CD4-positive, alpha-beta T cell treated with Interleukin-15 for 1 hour (primary cell): ENCODE measurements around the gene COL4A4.
"Not testable (repeated sequence)": the region's sequence is repeated elsewhere in the genome, so short reads cannot be mapped to it uniquely, and the experiment has no call there.

Source experiments
- DNase-seq: peaks from one replicate; pipeline ENCODE4 v3.0.0-alpha.2; 2020

COL4A4 gene

DNA sequence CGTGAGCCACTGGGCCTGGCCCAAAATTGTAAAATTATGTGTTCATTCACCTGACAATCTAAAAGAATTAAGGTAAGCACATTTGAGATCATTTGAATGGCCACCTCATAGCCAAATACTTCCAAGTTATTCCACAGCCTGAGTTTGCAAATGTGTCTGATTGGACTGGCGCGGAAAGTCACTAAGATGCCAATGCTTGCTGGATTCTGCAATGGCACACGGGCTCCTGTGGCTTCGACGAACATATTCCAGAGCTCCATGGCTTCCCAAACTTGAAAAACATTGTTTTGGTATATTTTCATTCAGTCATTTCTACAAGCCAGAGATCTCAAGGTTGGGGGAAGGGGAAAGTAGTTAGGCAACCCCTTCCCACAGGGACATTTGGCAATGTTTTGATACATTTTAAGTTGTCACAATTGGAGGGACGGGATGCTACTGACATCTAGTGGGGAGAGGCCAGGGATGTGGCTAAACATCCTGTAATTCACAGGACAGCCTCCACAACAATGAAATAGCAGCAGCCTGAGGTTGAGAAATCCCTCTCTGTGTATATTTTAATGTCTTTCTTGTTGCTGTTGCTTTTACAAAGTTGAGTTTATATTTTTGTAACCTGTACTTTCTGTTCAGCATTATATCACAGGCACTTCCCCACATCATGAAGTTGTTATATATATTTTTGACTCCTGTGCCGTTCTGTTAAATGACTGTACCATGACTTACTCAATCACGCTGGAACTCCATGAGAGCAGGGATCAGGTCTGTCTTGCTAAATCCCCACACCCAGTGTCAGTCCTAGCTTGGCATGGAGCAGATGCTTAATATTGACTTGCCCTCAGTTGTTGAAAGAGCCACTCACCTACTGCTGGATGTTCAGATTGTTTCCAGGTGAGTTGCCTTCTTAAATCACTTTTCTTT is 56.9 kb downstream of the COL4A4 start:
- no peak for DNase-seq

DNA sequence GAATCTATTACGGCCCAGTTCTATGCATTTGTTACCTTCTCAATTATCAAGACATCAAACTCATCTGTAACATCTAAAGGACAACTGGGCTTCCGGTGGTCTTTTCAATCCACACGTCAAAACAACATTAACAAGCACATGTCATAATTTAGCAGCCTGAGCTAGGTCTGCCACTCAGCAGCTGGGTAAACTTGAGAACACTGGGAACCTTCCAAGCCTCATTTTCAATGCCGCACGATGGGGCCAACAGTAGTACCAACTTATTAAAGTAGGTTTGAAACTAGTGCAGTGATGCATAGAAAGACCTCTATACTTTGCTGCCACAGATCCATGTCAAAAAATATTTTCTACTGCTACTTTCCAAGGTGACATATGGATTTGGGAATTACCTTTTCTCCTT is 60.4 kb downstream of the COL4A4 start:
- DNase-seq = no peak

DNA sequence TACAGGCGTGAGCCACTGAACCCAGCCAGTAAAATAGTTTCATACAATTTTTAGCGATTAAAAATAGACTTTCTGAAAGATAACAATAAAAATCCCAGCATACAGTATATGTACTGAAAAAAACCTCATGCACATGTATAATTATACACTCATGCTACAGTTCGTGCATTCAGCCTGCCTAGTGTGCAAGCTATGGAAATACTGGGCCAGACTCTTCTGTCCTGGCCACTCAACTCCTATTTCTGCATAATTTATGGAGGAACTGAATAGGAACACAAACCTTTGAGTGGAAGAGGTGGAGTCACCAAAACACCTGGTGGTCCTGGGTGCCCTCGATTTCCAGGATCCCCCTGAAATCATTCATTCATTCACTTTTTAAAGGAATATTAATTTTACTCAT is 64.7 kb downstream of the COL4A4 start:
- no peak for DNase-seq

DNA sequence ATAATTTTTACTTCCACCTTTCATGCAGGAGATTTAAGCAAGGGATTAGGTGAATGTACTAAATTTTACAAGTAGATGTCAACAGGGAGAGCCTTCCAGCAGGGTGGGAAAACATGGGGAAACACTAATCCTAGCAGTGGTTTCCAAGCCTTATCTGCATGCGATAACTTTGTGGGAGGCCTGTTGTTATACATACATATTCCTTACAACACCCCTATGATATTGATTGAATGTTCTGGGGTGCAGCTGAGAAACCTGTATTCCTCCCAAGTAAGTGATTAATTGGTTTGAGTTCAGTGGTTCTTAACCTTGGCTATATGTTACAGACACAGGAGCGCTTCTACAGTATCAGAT is 65.9 kb downstream of the COL4A4 start:
- DNase-seq = no peak

DNA sequence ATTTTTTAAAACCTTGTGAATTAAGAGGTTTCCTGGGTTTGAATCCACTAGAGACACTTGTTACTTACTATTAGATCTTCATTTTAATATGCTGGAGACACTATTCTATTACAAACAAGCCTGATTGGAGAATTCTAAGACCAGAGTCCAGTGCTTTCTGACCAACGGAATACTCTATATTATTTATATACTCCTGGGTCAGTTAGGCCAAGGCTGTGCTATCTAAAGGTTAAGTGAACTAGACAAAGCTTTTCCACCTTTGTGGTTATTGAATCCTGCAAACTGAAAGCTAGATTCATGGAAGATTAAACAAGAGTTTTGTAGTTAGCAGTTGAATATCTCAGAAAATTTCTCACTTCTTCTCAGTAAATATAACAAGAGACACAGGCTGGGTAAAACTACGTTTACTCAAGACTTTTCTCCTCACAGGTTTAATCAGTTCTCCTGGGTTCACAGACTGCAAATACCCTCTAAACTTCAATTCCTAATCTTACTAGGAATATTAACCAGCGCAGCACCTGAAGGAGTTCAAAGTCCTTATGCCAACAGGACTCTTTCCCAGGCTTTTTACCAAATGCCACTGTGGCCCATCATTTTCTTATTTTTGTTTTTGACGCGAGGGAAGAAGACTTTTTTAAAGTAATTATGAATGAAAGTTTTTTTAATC is 66.4 kb downstream of the COL4A4 start:
- no peak for DNase-seq

DNA sequence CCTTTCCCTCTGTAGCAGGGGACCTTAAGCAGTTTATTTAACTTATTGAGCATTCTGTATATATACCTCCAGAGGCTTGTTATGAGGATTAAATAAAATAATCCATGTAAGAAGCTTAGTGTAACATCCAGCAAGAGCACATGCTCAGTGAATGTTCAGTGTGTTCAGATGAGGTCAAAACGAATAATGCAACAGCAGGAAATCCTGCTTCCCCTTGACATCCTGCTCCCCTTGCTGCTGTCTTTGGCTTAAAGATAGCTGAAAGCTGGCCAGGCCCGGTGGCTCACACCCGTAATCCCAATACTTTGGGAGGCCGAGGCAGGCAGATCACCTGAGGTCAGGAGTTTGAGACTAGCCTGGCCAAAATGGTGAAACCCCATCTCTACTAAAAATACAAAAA is 68.7 kb downstream of the COL4A4 start:
- no peak for DNase-seq

DNA sequence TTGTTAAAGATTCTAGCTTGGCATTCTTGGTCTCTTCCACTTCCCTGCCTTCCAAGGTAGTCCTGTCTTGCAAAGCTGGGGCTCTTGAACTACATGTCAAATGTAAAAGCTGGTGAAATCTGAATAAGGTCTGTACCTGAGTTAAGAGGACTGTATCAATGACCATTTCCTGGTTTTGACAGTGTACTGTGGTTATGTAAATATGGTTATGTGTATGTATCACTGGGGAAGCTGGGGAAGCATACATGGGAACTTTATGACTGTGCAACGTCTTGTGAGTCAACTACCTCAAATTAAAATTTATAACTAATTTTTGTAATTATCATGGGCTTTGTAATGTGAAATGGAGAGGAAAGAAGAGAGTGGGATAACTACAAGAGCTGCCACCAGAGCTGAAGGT is 81.7 kb downstream of the COL4A4 start:
- DNase-seq = no peak

DNA sequence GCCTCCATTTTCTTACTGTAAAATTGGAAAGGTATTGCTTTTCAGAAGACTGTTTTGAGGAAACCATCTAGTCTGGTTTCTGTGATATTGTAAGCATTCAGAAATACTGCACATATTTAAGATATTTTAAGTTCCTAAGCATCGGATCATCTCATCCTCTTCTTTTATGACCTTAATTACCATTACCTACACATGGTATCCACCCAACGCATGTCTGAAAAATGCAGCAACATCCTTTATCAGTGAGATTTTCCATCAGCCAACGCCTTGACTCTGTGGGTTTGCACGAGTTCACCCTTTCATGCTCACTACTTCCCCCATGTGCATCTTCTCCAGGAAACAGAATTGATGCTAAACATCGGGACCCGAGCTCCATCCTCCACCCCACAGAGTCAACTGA is 84.3 kb downstream of the COL4A4 start:
- DNase-seq = no peak

DNA sequence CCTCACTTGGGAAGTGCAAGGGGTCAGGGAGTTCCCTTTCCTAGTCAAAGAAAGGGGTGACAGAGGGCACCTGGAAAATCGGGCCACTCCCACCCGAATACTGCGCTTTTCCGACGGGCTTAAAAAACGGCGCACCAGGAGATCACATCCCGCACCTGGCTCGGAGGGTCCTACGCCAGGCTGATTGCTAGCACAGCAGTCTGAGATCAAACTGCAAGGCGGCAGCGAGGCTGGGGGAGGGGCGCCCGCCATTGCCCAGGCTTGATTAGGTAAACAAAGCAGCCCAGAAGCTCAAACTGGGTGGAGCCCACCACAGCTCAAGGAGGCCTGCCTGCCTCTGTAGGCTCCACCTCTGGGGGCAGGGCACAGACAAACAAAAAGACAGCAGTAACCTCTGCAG is 98.9 kb downstream of the COL4A4 start:
- not testable (repeated sequence) for DNase-seq

DNA sequence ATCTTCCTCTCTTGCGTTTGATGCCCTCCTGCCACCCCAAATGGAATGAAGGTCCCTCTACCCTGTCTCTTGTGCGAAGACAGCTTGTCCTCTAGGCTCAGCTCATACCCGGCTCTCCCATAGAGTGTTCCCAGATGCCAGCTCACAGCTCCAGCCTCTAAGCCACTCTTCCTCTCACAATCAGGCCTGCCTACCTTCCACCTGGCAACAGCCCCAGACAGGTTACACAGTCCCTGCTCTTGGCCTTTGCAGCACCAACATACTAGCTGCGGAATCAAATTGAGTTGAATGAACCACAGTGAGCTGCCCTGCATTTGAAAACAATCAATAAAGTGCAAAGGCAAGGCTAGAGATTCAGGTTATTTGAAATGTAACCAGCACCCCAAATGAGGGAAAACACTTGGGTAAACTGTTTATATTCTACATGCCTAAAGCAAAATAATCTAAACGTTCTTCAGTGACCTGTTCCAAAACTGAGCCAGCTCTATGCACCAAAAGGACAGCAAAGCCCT is 105.1 kb downstream of the COL4A4 start:
- DNase-seq = no peak

DNA sequence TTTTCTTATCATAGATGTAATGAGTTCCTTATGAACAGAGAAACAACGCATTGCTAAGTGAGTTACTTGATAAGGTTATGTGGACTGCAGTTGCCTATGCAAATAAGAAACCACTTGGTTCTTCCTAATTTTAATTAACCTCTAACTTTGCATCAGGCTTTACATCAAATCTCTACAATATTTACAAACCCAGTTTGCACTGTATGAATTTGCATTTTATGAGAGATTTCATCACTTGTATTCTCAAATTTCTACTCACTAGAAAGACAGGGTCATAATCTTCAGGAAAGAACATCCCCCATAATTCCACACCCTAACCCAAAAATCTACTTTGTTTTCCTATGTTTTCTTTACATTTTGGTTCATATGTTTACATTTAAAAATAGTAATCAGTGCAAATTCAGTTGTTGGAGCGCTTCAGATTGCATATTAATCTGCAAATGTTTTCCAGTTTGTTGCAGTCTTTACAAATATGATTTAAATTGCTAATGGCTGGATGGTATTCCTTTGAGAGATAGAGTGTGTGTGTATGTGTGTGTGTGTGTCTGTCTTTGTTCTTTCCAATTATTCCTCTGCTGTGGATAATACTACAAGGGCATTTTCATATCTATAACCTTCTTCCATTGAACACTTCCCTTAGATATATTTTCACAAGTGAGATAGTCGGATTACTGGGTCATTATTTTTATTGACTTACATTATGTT is 106.1 kb downstream of the COL4A4 start:
- DNase-seq = no peak

DNA sequence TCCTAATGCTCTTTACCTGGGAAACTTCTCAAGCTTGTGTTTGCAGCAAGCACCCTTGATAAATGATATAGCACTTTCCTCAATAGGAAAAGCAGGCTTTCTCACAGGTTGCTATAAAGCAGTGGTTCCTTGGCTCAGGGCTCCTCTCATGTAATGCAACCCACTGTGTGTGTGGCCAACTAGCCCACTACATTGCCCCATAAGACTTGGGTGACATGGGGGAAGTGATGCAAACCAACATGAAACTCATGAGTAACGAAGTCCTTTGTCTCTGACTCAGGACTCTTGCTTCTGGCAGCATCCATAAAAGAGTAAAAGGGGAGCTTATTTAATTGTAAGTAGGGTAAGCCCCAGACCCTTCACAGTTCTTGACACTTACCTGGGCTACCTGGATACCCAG is 106.9 kb downstream of the COL4A4 start:
- no peak for DNase-seq

DNA sequence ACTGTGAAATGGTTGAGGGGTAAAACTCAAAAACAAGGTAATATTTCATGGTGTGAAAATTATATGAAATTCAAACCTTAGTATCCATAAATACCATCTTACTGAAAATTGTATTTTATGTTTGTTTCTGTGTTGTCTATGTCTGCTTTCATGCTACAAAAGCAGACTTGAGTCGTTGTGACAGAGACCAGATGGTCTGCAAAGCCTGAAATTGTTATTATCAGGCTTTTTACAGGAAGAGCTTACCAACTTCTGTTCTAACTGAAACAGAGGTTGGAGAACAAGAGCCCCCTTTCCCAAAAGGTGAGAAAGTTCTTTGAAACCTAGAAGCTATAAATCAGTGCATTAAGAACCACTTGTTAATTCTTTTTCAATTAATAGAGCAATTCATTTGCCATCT is 110.0 kb downstream of the COL4A4 start:
- DNase-seq = no peak

DNA sequence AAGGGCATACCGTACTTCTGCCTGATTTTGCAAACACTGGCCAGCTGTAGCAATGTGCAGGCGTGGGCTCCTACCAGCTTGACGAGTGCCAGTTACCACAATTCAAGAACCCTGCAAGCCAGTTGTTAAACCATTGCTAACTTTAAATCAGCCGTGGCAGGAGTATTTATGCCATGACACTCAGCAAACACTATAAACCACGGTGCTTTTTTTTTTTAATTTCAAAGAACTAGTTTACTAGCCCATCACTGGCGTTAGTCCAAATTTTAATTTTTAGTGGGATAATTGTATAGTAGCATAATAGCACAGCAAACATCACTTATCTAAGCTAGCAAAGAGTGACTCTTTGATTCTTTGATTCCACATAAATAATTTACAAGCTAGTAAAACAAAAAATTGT is 111.1 kb downstream of the COL4A4 start:
- DNase-seq = no peak

DNA sequence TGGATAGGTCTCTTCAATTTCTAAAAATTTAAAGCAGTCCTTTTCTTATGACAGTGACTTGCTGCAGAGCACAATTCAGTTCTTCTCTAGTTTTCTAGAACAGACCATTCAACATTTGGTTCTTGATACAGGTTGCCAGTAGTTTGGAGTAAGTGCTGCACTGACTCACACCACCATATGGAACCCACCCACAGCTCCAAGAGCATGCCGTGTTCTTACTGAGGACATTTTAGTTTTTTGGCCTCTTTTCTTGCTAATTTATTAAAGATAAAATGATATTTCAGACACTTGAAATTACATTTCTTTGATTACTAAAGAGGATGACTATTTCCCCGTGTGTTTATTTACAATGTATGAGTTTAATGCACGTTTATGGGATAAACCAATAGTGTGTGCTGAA is 120.0 kb downstream of the COL4A4 start:
- no peak for DNase-seq

DNA sequence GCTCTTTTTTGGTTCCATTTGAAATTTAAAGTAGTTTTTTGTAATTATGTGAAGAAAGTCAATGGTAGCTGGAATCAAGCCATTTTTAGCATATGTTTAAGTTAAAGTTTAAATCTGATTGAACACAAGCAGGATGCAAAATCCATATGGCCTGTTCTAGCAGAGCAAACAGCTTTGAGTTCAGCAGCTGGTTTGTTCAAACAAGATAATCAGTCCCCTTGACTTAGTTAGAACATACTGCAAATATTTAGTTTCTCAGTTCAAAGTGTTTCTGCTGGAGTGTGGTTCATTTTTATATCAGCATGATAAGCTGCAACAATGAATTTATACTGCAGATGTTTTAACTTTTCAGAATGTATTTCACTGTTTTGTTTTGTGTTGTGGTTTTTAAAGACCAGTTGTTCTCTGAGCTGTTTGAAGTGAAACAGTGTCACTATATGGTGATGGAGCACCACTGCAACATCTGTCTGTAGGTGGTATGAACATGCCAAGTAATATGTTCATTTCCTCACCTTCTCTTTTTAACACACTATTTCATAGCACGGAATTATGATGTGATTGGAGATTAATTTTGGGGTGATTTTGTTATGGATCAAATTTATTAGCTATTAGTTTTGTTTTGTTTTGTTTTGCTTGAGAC is 125.3 kb downstream of the COL4A4 start:
- DNase-seq = no peak

DNA sequence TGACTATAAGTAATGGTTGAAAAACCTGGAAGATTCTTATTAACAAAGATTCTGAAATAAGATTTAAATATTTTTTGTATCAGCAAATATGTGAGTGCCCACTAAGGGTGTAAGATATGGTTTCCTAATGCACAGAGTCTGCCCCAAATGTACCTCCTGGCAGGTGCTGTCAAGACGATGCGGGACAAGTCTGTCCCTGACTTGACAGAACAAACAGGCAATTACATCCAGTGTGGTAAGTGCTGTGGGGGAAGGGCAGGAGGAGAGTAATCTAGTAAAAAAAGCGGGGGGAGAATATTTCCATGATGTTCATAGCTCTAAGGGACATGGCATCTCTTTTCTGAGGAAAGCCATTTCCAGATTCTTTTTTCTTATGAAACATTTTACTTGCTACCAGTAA is 127.5 kb downstream of the COL4A4 start:
- DNase-seq = no peak

DNA sequence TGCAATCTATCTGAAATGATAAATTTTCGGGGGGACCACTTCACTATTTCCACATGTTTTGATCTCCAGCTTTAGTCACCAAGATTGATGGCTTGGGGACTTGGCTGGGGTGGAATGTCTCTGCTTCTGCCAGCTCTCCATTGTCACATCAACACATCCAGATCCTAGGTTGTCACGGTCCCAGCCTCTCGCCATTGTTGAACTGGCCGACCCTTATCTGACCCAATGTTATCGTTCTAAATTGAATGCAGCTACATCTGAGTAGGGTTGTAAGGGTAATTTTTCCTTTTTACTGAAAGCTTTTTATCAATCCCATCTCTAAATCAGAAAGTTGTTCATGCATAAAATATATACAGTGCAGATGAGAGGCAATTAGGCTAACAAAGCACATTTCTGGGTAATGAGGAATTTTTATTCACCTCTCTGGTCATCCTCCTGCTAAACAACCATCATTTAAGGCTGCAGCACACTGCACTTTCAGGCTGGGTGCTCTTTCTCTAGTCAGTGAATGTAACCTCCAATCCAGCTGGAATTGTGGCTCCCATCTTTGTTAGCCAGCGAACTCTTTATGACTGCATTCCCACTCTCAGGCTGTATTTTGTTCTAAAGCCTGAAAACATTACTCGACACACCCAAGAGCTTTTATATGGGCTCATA is 128.2 kb downstream of the COL4A4 start:
- DNase-seq = no peak

DNA sequence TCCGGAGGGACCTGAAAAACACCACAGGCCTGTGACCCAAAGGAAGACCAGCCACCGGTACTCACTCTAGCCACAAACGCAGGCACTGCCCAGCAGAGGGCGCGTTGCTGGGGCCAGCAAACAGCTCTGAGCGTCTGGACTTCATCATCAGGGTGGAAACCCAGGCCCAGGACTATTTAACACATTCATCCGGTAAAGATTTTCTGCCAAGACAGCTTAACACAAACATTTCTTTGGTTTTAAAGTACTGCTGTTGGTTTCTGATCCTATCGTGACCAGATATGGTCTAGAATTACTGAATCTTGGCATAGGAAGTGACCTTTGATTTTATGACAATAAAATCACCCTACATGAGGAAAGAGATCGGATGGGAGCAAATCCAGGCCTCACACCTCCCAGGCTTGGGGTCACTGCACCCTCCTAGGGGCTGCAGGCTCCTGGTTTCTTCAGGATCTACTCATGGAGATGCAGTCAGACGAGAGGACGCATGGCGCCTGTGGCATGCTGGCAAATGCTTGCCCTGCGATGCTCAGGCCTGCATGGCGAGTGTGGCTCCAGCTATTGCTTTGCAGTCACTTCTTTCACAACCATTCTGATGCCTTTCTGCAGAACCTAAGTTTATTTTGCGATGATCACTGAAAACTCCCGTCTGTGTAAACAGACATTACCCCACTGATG is 130.4 kb downstream of the COL4A4 start:
- DNase-seq = no peak

DNA sequence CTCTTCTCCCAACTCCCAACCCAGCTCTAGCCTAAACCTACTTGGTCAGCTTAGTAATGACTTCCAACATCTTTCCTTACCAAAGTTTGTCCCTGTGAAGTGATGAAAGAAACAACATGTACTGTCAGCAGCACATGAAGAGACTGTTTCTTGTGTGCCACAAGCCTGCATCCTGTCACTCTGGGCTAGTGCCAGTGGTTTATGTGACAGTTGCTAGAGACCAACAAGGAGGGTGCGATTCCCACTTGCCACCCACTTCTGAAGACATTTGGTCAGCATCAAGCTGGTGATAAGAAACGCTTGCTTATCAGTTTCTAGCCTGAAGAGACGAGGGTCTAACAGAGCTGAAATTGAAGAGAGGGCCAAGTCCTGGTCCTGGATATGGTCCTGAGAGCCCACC is 132.6 kb downstream of the COL4A4 start:
- no peak for DNase-seq

DNA sequence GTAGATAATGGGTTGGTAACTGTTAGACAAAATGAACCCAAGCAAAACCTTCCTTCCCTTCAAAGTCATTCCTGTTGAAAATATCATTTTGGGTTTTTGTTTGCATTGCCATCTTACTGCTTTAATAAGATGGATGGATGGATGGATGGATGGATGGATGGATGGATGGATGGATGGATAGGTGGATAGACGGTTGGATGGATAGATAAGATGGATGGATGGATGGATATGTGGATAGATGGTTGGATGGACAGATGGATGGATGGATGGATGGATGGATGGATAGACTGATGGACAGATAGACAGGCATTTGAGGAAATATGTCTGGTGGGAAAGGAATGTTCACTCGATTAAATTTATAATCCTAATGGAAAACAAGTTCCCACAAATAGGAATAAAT is 133.2 kb downstream of the COL4A4 start:
- no peak for DNase-seq
